Ectodermal cell (in vitro differentiated cells): ENCODE measurements around the gene MRPL37. TPM values are rescaled to one million over a fixed set of nuclear protein-coding genes. Genes with fewer than 3 reads are reported as not detected.

Experiments
- H3K27ac ChIP-seq: 2 replicates; pipeline ENCODE4 v1.7.0; 2013; ENCODE audit warnings: mild to moderate bottlenecking, low read depth, low read length; ENCODE audit not compliant: insufficient read depth, poor library complexity, severe bottlenecking
- H3K27me3 ChIP-seq: 2 replicates; pipeline ENCODE4 v1.7.0; 2013; ENCODE audit warnings: mild to moderate bottlenecking, low read length; ENCODE audit not compliant: insufficient read depth, control insufficient read depth, poor library complexity, severe bottlenecking
- H3K36me3 ChIP-seq: one replicate; pipeline ENCODE4 v1.7.0; 2013; ENCODE audit warnings: low read length; ENCODE audit not compliant: control insufficient read depth, insufficient read depth
- H3K4me1 ChIP-seq: one replicate; pipeline ENCODE4 v1.7.0; 2013; ENCODE audit warnings: low read length; ENCODE audit not compliant: control insufficient read depth, insufficient read depth
- H3K4me3 ChIP-seq: 2 replicates; pipeline ENCODE4 v1.7.0; 2013; ENCODE audit warnings: low read depth, low read length, control low read depth; ENCODE audit not compliant: insufficient read depth
- H3K9me3 ChIP-seq: 2 replicates; pipeline ENCODE4 v1.7.0; 2013; ENCODE audit warnings: mild to moderate bottlenecking, low read length, moderate library complexity; ENCODE audit not compliant: control insufficient read depth
- WGBS, 2 experiments: methylation state at CpG; one replicate each; pipeline ENCODE4 v1.1.7; 2013; ENCODE audit warnings: missing lambda C conversion rate in 2 of 2; 5-methylcytosine and 5-hydroxymethylcytosine counted together
- polyA plus RNA-seq, 4 experiments: library from polyadenylated mRNA; stranded (reverse); fragments of 50-300 nt; gene quantifications; one replicate each; pipeline ENCODE4 v1.2.3, GENCODE V29; 2013

Gene MRPL37
- 110 TPM for polyA plus RNA-seq (2013, experiment 1 of 4)
- 104 TPM for polyA plus RNA-seq (2013, experiment 2 of 4)
- polyA plus RNA-seq (2013, experiment 3 of 4): 79.2 TPM
- 83.4 TPM for polyA plus RNA-seq (2013, experiment 4 of 4)

DNA sequence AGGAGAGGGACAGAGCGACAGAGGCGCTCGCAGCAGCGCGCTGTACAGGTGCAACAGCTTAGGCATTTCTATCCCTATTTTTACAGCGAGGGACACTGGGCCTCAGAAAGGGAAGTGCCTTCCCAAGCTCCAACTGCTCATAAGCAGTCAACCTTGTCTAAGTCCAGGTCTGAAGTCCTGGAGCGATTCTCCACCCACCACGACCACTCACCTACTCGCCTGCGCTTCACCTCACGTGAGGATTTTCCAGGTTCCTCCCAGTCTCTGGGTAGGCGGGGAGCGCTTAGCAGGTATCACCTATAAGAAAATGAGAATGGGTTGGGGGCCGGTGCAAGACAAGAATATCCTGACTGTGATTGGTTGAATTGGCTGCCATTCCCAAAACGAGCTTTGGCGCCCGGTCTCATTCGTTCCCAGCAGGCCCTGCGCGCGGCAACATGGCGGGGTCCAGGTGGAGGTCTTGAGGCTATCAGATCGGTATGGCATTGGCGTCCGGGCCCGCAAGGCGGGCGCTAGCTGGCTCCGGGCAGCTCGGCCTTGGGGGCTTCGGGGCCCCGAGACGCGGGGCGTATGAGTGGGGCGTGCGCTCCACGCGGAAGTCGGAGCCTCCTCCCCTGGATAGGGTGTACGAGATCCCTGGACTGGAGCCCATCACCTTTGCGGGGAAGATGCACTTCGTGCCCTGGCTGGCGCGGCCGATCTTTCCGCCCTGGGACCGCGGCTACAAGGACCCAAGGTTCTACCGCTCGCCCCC is at the start of gene MRPL37, which contains the start of gene CYB5RL:
TSS of gene MRPL37 (plus strand) at position 403 of the 754 bp plus-strand sequence. CDS start at position 480, 77 bp downstream.
TSS of gene CYB5RL (minus strand) at position 266 of the 754 bp plus-strand sequence. CDS start 4,414 bp downstream, outside the sequence.
- no peak within 1 kb of the TSS for H3K27ac ChIP-seq
- no peaks in the 10 kb centered on the region for H3K9me3 ChIP-seq
- peaks cover 5% of the 10 kb centered on the region for H3K36me3 ChIP-seq
- peak within 1 kb of the TSS; percentile 75 for H3K4me3 ChIP-seq
- whole genome bisulfite sequencing, 2 experiments: 0 to 1% methylated on average over 51 of the region's 51 CpGs
- peaks cover 8% of the 10 kb centered on the region for H3K4me1 ChIP-seq
- no peaks in the 10 kb centered on the region for H3K27me3 ChIP-seq

DNA sequence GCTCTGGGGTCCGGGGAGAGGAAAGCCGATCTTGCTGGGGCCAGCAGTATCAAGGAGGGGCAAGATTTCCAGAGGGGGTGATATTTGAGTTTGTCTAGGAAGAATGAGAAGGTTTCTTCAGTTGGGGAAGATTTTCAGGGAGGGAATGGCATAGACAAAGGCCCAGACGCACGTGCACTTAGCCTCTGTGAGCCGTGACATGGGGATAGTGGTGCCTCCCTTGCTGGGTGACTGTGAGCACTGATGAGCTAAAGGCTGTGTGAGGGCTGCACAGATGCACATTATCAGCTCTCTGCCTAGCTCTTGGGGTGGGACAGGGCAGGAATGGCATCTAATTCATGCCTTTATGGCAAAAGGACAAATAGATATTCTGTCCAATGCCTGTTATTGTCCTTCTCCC is 49.0 kb upstream of the MRPL37 start:
- 85 to 87% methylated on average over 5 of the region's 5 CpGs for WGBS, 2 experiments
- no peaks in the 10 kb centered on the region for H3K9me3 ChIP-seq
- no peaks in the 10 kb centered on the region for H3K27me3 ChIP-seq
- no peaks in the 10 kb centered on the region for H3K4me1 ChIP-seq
- H3K27ac ChIP-seq: no peak overlapping the region
- no peak overlapping the region for H3K4me3 ChIP-seq
- H3K36me3 ChIP-seq: no peaks in the 10 kb centered on the region

DNA sequence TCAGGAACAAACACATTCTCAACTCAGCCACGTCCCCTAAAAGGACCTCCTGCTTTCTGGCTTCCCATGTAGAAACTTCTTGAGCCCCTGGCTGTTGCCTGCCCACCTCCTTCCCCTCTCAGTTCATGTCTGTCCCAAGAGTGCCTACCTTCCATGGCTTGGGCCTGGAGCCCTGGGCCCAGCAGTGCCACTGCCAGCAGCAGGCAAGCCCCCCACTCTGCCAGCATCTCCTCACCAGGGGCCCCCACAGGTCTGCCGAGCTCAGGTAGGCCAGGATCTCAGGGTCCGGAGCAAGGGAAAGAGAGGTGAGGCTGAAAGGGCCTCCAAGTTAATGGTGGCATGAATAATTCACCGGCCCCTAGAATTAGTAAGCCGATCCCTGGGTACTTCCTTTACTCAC is 47.3 kb upstream of the MRPL37 start, which contains the start of gene CDCP2:
TSS of gene CDCP2 (minus strand) at position 305 of the 400 bp plus-strand sequence. CDS start at position 227, 78 bp downstream.
- Histone ChIP-seq H3K4me3 (no peak within 1 kb of the TSS), H3K27me3 (no peaks in the 10 kb centered on the region), H3K4me1 (no peaks in the 10 kb centered on the region), H3K9me3 (no peaks in the 10 kb centered on the region), H3K27ac (no peak within 1 kb of the TSS), H3K36me3 (no peaks in the 10 kb centered on the region)
- WGBS, 2 experiments: 93 to 94% methylated on average over 5 of the region's 5 CpGs

DNA sequence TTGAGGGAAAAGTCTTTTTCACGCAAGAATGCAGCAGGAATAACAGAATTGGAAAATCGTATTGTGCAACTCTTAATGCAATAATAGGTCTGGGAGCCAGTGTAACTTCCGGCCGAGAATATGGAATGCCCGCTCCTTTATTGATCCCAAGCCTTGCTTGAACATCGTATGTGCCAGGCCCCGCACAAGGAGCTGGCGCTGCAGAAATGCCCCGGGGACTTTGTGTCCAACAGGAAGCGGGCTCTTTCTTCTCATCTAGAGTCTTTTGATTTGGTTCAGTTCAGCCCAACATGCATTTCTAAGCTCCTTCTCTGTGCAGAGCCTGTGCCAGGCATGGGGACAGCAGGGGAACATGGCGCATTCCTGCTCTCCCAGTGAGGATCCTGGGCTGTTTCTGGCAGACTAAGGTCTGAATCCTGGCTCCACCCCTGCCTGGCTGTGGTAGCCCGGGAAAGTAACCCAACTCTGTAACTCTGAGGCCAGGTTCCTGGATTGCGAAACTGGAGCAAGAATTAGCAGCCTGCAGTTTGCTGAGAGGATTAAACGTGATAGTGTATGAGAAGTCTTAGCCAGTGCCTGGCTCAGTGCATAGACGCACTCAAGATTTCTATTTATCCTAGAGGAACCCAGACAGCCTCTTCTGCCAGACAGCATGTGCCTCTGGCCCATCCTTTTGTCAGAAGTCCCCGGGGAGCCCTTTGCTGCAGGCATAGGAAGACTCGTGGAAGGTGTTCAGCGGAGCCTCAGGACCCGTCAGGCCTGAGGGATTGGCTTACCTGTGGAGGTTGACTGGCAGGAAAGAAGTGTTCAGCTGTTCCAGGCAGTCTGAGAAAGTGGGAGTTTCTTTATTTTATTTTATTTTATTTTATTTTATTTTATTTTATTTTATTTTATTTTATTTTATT is 46.2 kb upstream of the MRPL37 start:
- H3K4me1 ChIP-seq: no peaks in the 10 kb centered on the region
- 75% methylated on average over 19 of the region's 19 CpGs for WGBS, 2 experiments
- H3K36me3 ChIP-seq: no peaks in the 10 kb centered on the region
- no peaks in the 10 kb centered on the region for H3K27me3 ChIP-seq
- no peaks in the 10 kb centered on the region for H3K9me3 ChIP-seq
- H3K27ac ChIP-seq: no peak overlapping the region
- no peak overlapping the region for H3K4me3 ChIP-seq

DNA sequence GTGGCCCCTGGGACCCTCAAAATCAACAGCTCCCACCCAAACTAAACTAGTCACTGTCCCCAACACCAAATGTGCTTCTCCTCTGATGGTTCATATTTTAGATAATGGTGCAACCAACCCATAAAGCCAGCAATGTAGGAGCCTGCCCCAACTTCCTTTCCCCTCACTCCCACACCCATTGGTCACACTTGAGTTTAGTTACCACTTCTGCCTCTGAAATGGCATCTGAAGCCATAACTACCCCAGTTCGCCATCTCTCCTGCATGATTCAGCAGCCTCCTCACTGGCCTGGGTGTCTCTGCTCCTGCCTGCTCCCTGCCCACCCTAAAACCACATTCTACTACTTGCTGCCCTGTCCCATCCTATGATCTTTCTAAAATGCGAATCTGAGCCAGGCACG is 43.8 kb upstream of the MRPL37 start:
- 80 to 88% methylated on average over 3 of the region's 3 CpGs for WGBS, 2 experiments
- no peaks in the 10 kb centered on the region for H3K27me3 ChIP-seq
- no peaks in the 10 kb centered on the region for H3K4me1 ChIP-seq
- no peaks in the 10 kb centered on the region for H3K9me3 ChIP-seq
- H3K27ac ChIP-seq: no peak overlapping the region
- H3K36me3 ChIP-seq: no peaks in the 10 kb centered on the region
- no peak overlapping the region for H3K4me3 ChIP-seq

DNA sequence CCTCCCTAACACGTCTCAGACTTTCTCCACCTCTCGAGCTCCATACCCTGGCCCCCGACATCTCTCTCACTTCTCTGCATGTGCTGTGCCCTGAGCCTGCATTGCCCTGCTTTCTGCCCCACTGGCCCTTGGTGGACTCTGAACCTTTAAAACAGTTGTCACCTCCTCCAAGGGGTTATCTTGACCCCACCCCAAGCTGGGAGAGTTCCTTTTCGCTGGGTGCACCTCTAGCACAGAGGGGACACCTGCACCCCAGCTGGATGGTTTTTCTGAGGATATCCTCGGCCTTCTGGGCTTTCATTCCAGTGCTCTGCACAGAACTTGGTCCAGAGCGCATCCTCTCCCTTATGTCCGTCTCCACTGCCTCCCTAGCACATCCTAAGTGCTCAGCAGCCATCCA is 43.0 kb upstream of the MRPL37 start:
- Histone ChIP-seq H3K27ac (no peak overlapping the region), H3K9me3 (no peaks in the 10 kb centered on the region), H3K4me3 (no peak overlapping the region), H3K4me1 (no peaks in the 10 kb centered on the region), H3K36me3 (no peaks in the 10 kb centered on the region), H3K27me3 (no peaks in the 10 kb centered on the region)
- 88 to 90% methylated on average over 7 of the region's 7 CpGs for WGBS, 2 experiments

DNA sequence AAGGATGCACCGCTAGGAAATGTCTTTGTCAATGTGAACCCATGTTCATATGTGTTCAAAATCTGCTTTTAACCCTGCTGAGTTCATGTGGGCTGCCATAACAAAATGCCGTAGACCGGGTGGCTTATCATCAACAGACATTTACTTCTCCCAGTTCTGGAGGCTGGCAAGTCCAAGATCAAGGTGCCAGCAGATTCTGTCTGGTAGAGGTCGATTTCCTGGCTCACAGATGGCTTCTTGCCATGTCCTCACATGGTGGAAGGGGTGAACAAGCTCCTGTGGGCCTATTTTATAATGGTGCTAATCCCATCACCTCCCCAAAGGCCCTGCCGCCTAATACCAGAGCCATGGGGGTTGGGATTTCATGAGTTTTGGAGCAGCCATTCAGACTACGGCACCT is 42.6 kb upstream of the MRPL37 start:
- H3K27ac ChIP-seq: no peak overlapping the region
- H3K4me1 ChIP-seq: no peaks in the 10 kb centered on the region
- no peaks in the 10 kb centered on the region for H3K9me3 ChIP-seq
- 82 to 88% methylated on average over 6 of the region's 6 CpGs for WGBS, 2 experiments
- no peak overlapping the region for H3K4me3 ChIP-seq
- no peaks in the 10 kb centered on the region for H3K27me3 ChIP-seq
- no peaks in the 10 kb centered on the region for H3K36me3 ChIP-seq

DNA sequence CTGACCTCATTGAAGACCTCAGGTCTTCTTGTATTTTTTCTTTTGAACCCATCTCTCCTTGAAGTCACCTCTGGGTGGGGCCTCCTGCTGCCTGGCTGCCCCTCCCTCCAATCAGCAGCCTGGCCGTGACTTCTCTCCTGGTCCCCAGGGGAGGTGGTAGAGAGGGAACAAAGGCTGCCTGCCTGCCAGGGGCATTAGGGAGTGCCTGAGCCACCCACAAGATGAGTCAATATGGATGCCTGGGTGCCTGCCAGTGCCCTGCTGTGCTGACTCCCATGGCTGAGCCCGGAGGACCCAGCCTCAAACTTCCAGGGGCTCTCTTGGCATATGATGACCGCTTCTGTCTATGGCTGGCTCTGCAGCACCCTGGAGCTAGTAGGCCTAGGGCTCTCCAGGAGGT is 41.9 kb upstream of the MRPL37 start:
- Histone ChIP-seq H3K36me3 (no peaks in the 10 kb centered on the region), H3K9me3 (no peaks in the 10 kb centered on the region), H3K4me1 (no peaks in the 10 kb centered on the region), H3K27me3 (no peaks in the 10 kb centered on the region), H3K4me3 (no peak overlapping the region), H3K27ac (no peak overlapping the region)
- 87 to 91% methylated on average over 3 of the region's 3 CpGs for WGBS, 2 experiments

DNA sequence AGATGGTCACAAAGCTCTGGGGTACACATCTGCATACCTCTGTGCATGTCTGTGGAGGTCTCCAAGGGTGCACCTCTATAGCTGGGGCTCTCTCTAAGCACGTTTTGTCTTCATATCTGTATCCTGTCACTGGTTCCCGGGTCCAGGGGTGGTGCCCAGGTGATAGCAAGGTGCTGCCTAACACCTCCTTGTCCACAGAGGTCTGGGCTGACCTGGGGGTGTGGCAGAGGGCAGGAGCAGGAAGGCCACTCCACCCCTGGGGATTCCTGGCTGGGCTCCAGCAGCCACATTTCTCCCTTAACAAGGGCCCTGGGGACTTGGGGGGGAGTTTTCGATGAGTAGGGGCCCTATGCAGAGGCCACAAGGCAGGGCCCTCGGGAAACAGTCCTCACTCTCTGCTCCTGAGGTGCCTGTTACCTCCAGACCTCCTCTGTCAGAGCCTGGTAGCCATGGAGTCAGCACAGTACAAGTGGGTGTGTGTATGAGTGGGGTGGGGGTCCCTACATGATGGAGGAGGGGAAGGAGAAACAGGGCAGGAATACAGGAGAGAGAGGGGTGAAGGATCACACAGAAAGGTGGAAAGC is 40.1 kb upstream of the MRPL37 start:
- H3K4me1 ChIP-seq: no peaks in the 10 kb centered on the region
- WGBS, 2 experiments: 86 to 89% methylated on average over 4 of the region's 4 CpGs
- no peak overlapping the region for H3K4me3 ChIP-seq
- H3K36me3 ChIP-seq: no peaks in the 10 kb centered on the region
- no peak overlapping the region for H3K27ac ChIP-seq
- H3K27me3 ChIP-seq: no peaks in the 10 kb centered on the region
- no peaks in the 10 kb centered on the region for H3K9me3 ChIP-seq
